Activated CD8-positive, alpha-beta memory T cell treated with anti-CD3 and anti-CD28 coated beads, Interleukin-2, amount 10 ng/mL, durations not matched to agents 7 days and 5 days (primary cell): Measurements from ENCODE around the gene BMP2K. TPM values are rescaled to one million over a fixed set of nuclear protein-coding genes. Genes with fewer than 3 reads are reported as not detected.

Experiments used
- ATAC-seq: fragments of 150-1000 bp; cut with Tn5 transposase; one replicate; pipeline ENCODE4 v1.10.0; 2021; ENCODE audit warnings: moderate library complexity
- CTCF ChIA-PET: fragments of 350-600 bp; sonication (Branson Sonifier 250); formaldehyde crosslinking; loops from one replicate; lab custom pipeline; 2021; ENCODE audit warnings: antibody characterized with exemption; lab: Charles Lee
- DNase-seq: peaks from one replicate; pipeline ENCODE4 v3.0.0-alpha.2; 2020
- H3K27ac Mint-ChIP-seq: one replicate; pipeline ENCODE4 v1.8.0; 2021; ENCODE audit warnings: mild to moderate bottlenecking, mixed read lengths
- H3K27me3 Mint-ChIP-seq: one replicate; pipeline ENCODE4 v1.8.0; 2021; ENCODE audit warnings: mixed read lengths
- H3K36me3 Mint-ChIP-seq: one replicate; pipeline ENCODE4 v1.8.0; 2021; ENCODE audit warnings: mild to moderate bottlenecking, mixed read lengths
- H3K4me1 Mint-ChIP-seq: one replicate; pipeline ENCODE4 v1.8.0; 2021; ENCODE audit warnings: mixed read lengths
- H3K4me3 Mint-ChIP-seq: one replicate; pipeline ENCODE4 v1.8.0; 2021; ENCODE audit warnings: mild to moderate bottlenecking, moderate library complexity, mixed read lengths
- H3K9me3 Mint-ChIP-seq: one replicate; pipeline ENCODE4 v1.8.0; 2022; ENCODE audit warnings: low read depth, mixed read lengths
- total RNA-seq, 2 experiments: library from RNA; stranded (reverse); gene quantifications; one replicate each; pipeline ENCODE4 v1.2.3, GENCODE V29; 2021

The BMP2K gene
- total RNA-seq, 2 experiments from 2014 or later: 17.8 to 30.5 TPM

DNA sequence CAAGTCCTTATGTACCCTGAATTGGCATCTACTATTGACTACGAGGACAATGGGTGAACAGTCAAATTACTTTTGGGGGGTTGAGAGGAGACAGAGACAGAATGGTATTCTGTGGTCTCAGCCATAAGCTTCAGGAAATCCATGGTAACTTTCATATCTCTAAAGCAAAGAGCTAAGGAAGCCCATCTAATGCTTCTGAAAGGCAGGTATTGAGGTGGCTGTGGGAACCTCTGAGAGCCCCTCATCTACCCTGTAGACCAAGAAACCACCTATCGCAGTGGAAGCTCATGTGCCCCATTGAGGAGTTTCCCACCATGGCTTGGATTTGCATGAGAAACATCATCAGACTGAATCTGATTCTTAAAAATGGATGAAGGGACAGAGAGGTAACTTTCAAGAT lies 23.1 kb upstream of the BMP2K start:
- DNase-seq: no peak
- Mint-ChIP-seq H3K36me3 (no peaks in the 10 kb centered on the region), H3K27ac (no peak overlapping the region), H3K9me3 (no peaks in the 10 kb centered on the region), H3K4me1 (peaks cover 7% of the 10 kb centered on the region), H3K4me3 (no peak overlapping the region), H3K27me3 (peaks cover 9% of the 10 kb centered on the region)
- CTCF ChIA-PET: interaction anchor here (1.6 kb wide), 1 partner anchor 23 kb away, joined by 4 read pairs; no protein-coding TSS in a partner anchor
- ATAC-seq: no peak

DNA sequence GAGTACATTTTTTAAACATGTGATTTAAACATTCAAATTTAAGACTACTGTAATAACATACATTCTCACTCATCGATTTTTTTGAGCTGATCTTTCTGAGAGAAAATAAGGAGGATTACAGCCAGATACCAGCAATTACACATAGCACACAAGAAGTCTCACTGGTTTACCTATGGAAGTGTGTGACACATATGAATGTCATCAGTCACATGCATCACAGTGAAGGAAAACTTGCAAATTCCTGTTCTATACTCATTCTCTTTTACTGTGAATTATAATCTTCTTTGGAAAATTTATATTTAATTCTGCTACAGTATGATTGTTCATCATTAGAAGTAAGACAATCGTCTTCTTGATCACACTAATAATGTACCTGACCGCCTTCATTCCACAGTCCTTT lies 21.3 kb upstream of the BMP2K start:
- H3K27me3 Mint-ChIP-seq: peaks cover 9% of the 10 kb centered on the region
- no peaks in the 10 kb centered on the region for H3K36me3 Mint-ChIP-seq
- H3K27ac Mint-ChIP-seq: no peak overlapping the region
- H3K9me3 Mint-ChIP-seq: no peaks in the 10 kb centered on the region
- CTCF ChIA-PET: no interaction called here
- ATAC-seq (no peak), DNase-seq (no peak)
- H3K4me1 Mint-ChIP-seq: peaks cover 2% of the 10 kb centered on the region
- H3K4me3 Mint-ChIP-seq: no peak overlapping the region

GRCh38 chr4:78756137-78756536 lies 20.0 kb upstream of the BMP2K start:
- H3K4me3 Mint-ChIP-seq: no peak overlapping the region
- no peaks in the 10 kb centered on the region for H3K36me3 Mint-ChIP-seq
- H3K4me1 Mint-ChIP-seq: no peaks in the 10 kb centered on the region
- H3K27ac Mint-ChIP-seq: no peak overlapping the region
- H3K9me3 Mint-ChIP-seq: no peaks in the 10 kb centered on the region
- peaks cover 9% of the 10 kb centered on the region for H3K27me3 Mint-ChIP-seq
- DNase-seq: no peak
- CTCF ChIA-PET: interaction anchor here (1.0 kb wide), 1 partner anchor 13 kb away, joined by 3 read pairs; no protein-coding TSS in a partner anchor
- no peak for ATAC-seq

DNA sequence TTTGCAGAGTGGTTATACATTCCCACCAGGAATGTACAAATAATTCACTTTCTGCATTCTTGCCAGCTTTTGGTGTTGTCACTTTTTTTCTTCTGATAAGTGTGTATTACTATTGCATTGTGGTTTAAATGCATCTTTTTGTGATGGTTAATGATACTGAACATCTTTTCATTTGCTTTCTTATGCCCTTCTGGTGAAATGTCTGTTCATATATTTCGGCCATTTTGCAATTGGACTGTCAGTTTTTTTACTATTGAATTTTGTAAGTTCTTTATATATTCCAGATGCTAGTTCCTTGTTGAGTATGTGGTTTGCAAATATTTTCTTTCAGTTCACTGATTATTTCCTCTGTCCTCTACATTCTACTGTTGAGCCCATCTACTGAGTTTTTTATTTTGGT lies 19.4 kb upstream of the BMP2K start:
- Mint-ChIP-seq H3K4me1 (no peaks in the 10 kb centered on the region), H3K27me3 (peaks cover 8% of the 10 kb centered on the region), H3K9me3 (no peaks in the 10 kb centered on the region), H3K36me3 (no peaks in the 10 kb centered on the region), H3K27ac (no peak overlapping the region), H3K4me3 (no peak overlapping the region)
- CTCF ChIA-PET: interaction anchor here (1.0 kb wide), 1 partner anchor 14 kb away, joined by 3 read pairs; no protein-coding TSS in a partner anchor
- DNase-seq: no peak
- ATAC-seq: no peak

GRCh38 chr4:78757574-78757973 lies 18.6 kb upstream of the BMP2K start:
- H3K4me1 Mint-ChIP-seq: no peaks in the 10 kb centered on the region
- H3K36me3 Mint-ChIP-seq: no peaks in the 10 kb centered on the region
- CTCF ChIA-PET: no interaction called here

DNA sequence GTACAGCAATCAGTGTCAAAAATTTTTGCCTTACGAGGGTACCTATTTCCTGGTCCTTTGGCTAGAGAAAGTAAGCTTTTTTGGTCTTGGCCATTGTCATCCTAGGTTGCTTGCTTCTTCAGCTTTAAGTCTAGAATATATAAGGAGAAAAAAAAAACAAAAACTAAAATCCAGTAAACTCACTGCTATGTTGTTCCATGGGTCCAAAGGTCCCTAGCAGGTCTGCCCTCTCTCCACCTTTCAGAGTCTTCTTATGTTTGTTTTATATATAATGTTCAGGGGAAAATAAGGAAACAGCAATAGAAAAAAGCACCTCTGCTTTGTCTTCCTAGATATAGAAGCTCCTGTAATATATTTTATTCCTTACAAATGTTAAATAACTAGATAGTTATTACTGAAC lies 18.1 kb upstream of the BMP2K start:
- H3K27me3 Mint-ChIP-seq: peaks cover 12% of the 10 kb centered on the region
- DNase-seq (no peak), ATAC-seq (no peak)
- no peak overlapping the region for H3K27ac Mint-ChIP-seq
- no peaks in the 10 kb centered on the region for H3K36me3 Mint-ChIP-seq
- H3K4me3 Mint-ChIP-seq: no peak overlapping the region
- H3K4me1 Mint-ChIP-seq: no peaks in the 10 kb centered on the region
- no peaks in the 10 kb centered on the region for H3K9me3 Mint-ChIP-seq
- CTCF ChIA-PET: no interaction called here

More at GRCh38 chr4:78757574-78757973, 18.6 kb upstream of the BMP2K start:
- DNase-seq: no peak
- Mint-ChIP-seq H3K9me3 (no peaks in the 10 kb centered on the region), H3K27ac (no peak overlapping the region), H3K4me3 (no peak overlapping the region), H3K27me3 (peaks cover 12% of the 10 kb centered on the region)
- ATAC-seq: no peak

GRCh38 chr4:78762529-78762928 lies 13.6 kb upstream of the BMP2K start:
- DNase-seq (no peak), ATAC-seq (no peak)
- Mint-ChIP-seq H3K27ac (no peak overlapping the region), H3K27me3 (peaks cover 8% of the 10 kb centered on the region), H3K4me3 (no peak overlapping the region), H3K9me3 (no peaks in the 10 kb centered on the region), H3K36me3 (no peaks in the 10 kb centered on the region), H3K4me1 (peaks cover 2% of the 10 kb centered on the region)
- CTCF ChIA-PET: no interaction called here

DNA sequence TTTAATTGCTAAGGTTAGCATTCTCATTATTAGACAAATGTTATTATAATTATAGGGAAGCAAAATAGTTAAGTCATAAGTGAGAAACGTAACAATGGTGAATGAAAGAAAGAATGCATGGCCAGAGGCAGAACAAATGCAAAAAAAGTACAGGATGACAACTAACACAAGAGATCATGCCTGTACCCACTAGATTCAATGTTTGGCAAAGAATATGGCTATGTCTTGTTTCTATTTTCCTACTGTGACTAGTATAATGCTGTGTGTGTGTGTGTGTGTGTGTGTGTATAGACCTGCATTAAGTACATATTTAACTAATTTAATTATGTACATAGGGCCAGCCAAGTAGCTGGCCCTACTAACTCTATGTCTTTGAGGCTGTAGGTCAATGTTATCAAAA lies 12.9 kb upstream of the BMP2K start:
- CTCF ChIA-PET: no interaction called here
- Mint-ChIP-seq H3K27ac (no peak overlapping the region), H3K4me1 (peaks cover 3% of the 10 kb centered on the region)

DNA sequence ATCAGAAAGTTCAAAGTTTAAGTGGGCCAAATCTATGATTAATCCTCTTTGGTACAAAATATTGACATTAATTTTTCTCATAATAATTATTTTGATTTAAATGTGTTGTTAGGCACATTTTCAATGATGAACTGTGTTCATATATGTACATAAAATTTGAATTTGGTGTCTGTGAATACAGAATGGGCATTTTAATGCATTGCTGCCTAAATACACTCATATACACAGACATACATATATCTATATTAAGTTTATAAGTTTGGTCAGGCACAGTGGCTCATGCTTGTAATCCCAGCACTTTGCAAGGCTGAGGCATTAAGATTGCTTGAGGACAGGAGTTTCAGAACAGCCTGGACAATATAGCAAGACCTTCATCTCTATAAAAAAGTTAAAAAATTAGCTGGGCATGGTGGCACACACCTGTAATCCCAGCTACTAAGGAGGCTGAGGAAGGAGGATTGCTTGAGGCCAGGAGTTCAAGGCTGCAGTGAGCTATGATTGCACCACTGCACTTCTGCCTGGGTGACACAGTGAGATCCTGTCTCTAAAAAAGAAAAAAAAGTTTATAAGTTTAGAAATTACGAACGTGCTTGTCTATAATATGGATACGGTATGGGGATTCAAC lies 12.3 kb upstream of the BMP2K start:
- Mint-ChIP-seq H3K27me3 (peaks cover 8% of the 10 kb centered on the region), H3K9me3 (no peaks in the 10 kb centered on the region), H3K27ac (no peak overlapping the region), H3K4me3 (no peak overlapping the region), H3K36me3 (no peaks in the 10 kb centered on the region), H3K4me1 (peaks cover 8% of the 10 kb centered on the region)
- CTCF ChIA-PET: no interaction called here
- no peak for ATAC-seq
- no peak for DNase-seq

More for the DNA sequence above, 12.9 kb upstream of the BMP2K start:
- DNase-seq: no peak
- Mint-ChIP-seq H3K9me3 (no peaks in the 10 kb centered on the region), H3K4me3 (no peak overlapping the region), H3K36me3 (no peaks in the 10 kb centered on the region), H3K27me3 (peaks cover 8% of the 10 kb centered on the region)
- ATAC-seq: no peak

DNA sequence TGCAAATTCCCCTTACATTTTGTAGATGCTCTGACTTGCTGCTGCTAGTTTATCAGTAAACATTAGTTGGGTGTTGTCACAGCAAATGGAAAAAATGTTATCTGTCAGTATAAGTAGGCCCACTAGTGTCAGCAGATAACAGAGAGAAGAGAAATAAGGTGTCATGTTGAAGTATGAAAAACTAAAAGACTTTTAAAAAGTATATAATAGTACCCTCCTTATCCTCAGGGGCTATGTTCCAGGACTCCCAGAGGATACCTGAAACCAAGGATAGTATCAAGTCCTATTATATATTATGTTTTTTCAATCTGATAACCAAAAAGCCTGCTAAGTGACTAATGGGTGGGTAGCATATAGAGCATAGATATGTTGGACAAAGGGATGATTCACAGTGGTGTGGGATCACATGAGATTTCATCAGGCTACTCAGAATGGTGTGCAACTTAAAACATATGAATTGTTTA lies 11.6 kb upstream of the BMP2K start:
- ATAC-seq: no peak
- Mint-ChIP-seq H3K27ac (no peak overlapping the region), H3K27me3 (peaks cover 8% of the 10 kb centered on the region), H3K36me3 (no peaks in the 10 kb centered on the region), H3K9me3 (no peaks in the 10 kb centered on the region), H3K4me3 (no peak overlapping the region), H3K4me1 (peaks cover 13% of the 10 kb centered on the region)
- no peak for DNase-seq
- CTCF ChIA-PET: no interaction called here

GRCh38 chr4:78765432-78766006 lies 10.6 kb upstream of the BMP2K start:
- no peaks in the 10 kb centered on the region for H3K36me3 Mint-ChIP-seq
- CTCF ChIA-PET: no interaction called here
- DNase-seq (no peak), ATAC-seq (no peak)
- no peaks in the 10 kb centered on the region for H3K9me3 Mint-ChIP-seq
- no peak overlapping the region for H3K27ac Mint-ChIP-seq
- no peak overlapping the region for H3K4me3 Mint-ChIP-seq
- H3K4me1 Mint-ChIP-seq: peaks cover 21% of the 10 kb centered on the region
- H3K27me3 Mint-ChIP-seq: peaks cover 8% of the 10 kb centered on the region

DNA sequence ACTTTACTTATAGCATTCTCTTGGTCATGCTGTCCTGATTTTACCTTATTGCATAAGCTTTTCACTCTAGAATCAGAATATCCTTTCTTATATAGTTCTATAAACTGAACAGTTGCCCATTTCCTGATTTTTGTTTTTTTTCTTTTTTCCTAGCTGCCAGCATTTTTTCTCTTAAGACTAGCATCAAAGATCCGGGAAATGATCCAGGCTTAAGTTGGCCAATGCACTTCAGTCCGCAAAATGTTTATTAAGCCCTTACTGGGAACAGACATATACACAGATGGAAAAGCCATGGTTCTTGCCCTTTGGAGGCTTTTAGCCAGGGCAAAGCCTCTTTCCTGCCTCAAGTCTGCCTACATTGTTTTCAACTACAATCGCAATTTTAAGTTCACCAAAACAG lies 10.1 kb upstream of the BMP2K start:
- Mint-ChIP-seq H3K9me3 (no peaks in the 10 kb centered on the region), H3K36me3 (no peaks in the 10 kb centered on the region)
- no peak for DNase-seq

GRCh38 chr4:78766650-78767049 lies 9.5 kb upstream of the BMP2K start:
- no peak for DNase-seq
- H3K4me1 Mint-ChIP-seq: peaks cover 25% of the 10 kb centered on the region
- CTCF ChIA-PET: no interaction called here
- H3K27me3 Mint-ChIP-seq: peaks cover 8% of the 10 kb centered on the region
- no peak for ATAC-seq
- no peak overlapping the region for H3K4me3 Mint-ChIP-seq
- no peaks in the 10 kb centered on the region for H3K36me3 Mint-ChIP-seq
- H3K9me3 Mint-ChIP-seq: no peaks in the 10 kb centered on the region
- H3K27ac Mint-ChIP-seq: no peak overlapping the region

More for the DNA sequence above, 10.1 kb upstream of the BMP2K start:
- H3K27ac Mint-ChIP-seq: no peak overlapping the region
- ATAC-seq: no peak
- H3K27me3 Mint-ChIP-seq: peaks cover 8% of the 10 kb centered on the region
- H3K4me3 Mint-ChIP-seq: no peak overlapping the region
- H3K4me1 Mint-ChIP-seq: peaks cover 23% of the 10 kb centered on the region
- CTCF ChIA-PET: no interaction called here

DNA sequence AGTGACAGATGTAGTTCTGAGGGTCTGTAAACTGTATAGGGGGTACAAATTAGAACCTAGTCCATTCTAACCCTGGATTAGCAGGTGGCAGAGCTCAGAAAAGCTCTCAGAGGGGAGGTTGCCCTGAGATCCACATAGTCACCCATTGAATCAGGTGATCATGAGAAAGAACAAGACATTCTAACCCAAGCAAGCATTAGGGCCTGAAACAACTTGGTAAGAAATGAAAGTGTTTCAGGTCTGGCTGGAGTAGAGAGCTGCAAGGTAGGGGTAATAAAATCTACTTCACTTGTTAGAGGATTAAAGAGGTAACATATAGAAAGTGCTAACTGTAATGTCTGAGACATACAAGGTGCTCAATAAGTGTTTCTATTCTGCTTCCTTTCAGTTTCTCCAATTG lies 8.8 kb upstream of the BMP2K start:
- DNase-seq: no peak
- no peak overlapping the region for H3K4me3 Mint-ChIP-seq
- no peaks in the 10 kb centered on the region for H3K9me3 Mint-ChIP-seq
- no peak for ATAC-seq
- CTCF ChIA-PET: no interaction called here
- no peaks in the 10 kb centered on the region for H3K36me3 Mint-ChIP-seq
- H3K27ac Mint-ChIP-seq: no peak overlapping the region
- H3K27me3 Mint-ChIP-seq: peaks cover 3% of the 10 kb centered on the region
- peaks cover 25% of the 10 kb centered on the region for H3K4me1 Mint-ChIP-seq
